Putamen (tissue), 1 donor: ENCODE measurements around the gene SCN5A.

Experiments
- DNase-seq: peaks from one replicate; pipeline ENCODE4 v3.0.0-alpha.2; 2016; ENCODE audit warnings: low spot score

Gene SCN5A

GRCh38 chr3:38647217-38647970 is 2.1 kb downstream of the SCN5A start:
- no peak for DNase-seq

- DNase-seq: no peak
Observed at GRCh38 chr3:38646630-38647029, 2.9 kb downstream of the SCN5A start.

- no peak for DNase-seq
Observed at GRCh38 chr3:38646062-38646461, 3.4 kb downstream of the SCN5A start.

GRCh38 chr3:38645601-38646000 is 3.9 kb downstream of the SCN5A start:
- DNase-seq: no peak

- DNase-seq: no peak
Observed at GRCh38 chr3:38645076-38645475, 4.4 kb downstream of the SCN5A start.

- DNase-seq: no peak
Observed at GRCh38 chr3:38644662-38645053, 4.8 kb downstream of the SCN5A start.

- DNase-seq: no peak
Observed at GRCh38 chr3:38644016-38644661, 5.3 kb downstream of the SCN5A start.

GRCh38 chr3:38643592-38643991 is 5.9 kb downstream of the SCN5A start:
- no peak for DNase-seq

GRCh38 chr3:38643090-38643489 is 6.4 kb downstream of the SCN5A start:
- DNase-seq: no peak

GRCh38 chr3:38641461-38642110 is 7.9 kb downstream of the SCN5A start:
- DNase-seq: no peak

- DNase-seq: no peak
Observed at GRCh38 chr3:38640661-38641452, 8.6 kb downstream of the SCN5A start.

GRCh38 chr3:38638354-38638753 is 11.1 kb downstream of the SCN5A start:
- DNase-seq: no peak

GRCh38 chr3:38637906-38638305 is 11.6 kb downstream of the SCN5A start:
- DNase-seq: no peak

GRCh38 chr3:38636881-38637280 is 12.6 kb downstream of the SCN5A start:
- no peak for DNase-seq

GRCh38 chr3:38636464-38636863 is 13.0 kb downstream of the SCN5A start:
- DNase-seq: no peak

- DNase-seq: no peak
Observed at GRCh38 chr3:38634111-38634510, 15.4 kb downstream of the SCN5A start.

- no peak for DNase-seq
Observed at GRCh38 chr3:38632989-38633388, 16.5 kb downstream of the SCN5A start.

GRCh38 chr3:38630606-38631005 is 18.9 kb downstream of the SCN5A start:
- DNase-seq: no peak

- no peak for DNase-seq
Observed at GRCh38 chr3:38630070-38630469, 19.4 kb downstream of the SCN5A start.

GRCh38 chr3:38628835-38629234 is 20.7 kb downstream of the SCN5A start:
- no peak for DNase-seq

- no peak for DNase-seq
Observed at GRCh38 chr3:38627956-38628355, 21.5 kb downstream of the SCN5A start.

- no peak for DNase-seq
Observed at GRCh38 chr3:38626171-38626570, 23.3 kb downstream of the SCN5A start.
